WERI-Rb-1 (cell line): ENCODE measurements around the gene C2CD5.

Experiments used
- DNase-seq: peaks from one replicate; pipeline ENCODE4 v3.0.0-alpha.2; 2020
- H3K27ac ChIP-seq: fragments of 250-450 bp; sonication (Bioruptor Pico); 2 replicates; pipeline ENCODE4 v1.5.1; 2020; ENCODE audit warnings: mild to moderate bottlenecking, moderate library complexity
- H3K27me3 ChIP-seq: fragments of 250-450 bp; sonication (Bioruptor Pico); 2 replicates; pipeline ENCODE4 v1.5.1; 2021; ENCODE audit warnings: mild to moderate bottlenecking, low read depth, moderate library complexity; ENCODE audit not compliant: insufficient read depth, severe bottlenecking
- H3K36me3 ChIP-seq: fragments of 250-450 bp; sonication (Bioruptor Pico); 2 replicates; pipeline ENCODE4 v1.5.1; 2020; ENCODE audit warnings: mild to moderate bottlenecking, moderate library complexity
- H3K4me3 ChIP-seq: 2 replicates; pipeline ENCODE4 v1.5.1; 2011; ENCODE audit warnings: low read depth, mild to moderate bottlenecking, control low read depth, low read length
- H3K9me3 ChIP-seq: fragments of 250-450 bp; sonication (Bioruptor Pico); 2 replicates; pipeline ENCODE4 v1.5.1; 2021; ENCODE audit warnings: mild to moderate bottlenecking, moderate library complexity; ENCODE audit not compliant: severe bottlenecking
- CTCF ChIP-seq: IDR thresholded peaks from 2 replicates; pipeline ENCODE4 v1.5.1; 2011; ENCODE audit warnings: low read depth, mild to moderate bottlenecking, control low read depth, inconsistent platforms, low read length

Gene C2CD5

DNA sequence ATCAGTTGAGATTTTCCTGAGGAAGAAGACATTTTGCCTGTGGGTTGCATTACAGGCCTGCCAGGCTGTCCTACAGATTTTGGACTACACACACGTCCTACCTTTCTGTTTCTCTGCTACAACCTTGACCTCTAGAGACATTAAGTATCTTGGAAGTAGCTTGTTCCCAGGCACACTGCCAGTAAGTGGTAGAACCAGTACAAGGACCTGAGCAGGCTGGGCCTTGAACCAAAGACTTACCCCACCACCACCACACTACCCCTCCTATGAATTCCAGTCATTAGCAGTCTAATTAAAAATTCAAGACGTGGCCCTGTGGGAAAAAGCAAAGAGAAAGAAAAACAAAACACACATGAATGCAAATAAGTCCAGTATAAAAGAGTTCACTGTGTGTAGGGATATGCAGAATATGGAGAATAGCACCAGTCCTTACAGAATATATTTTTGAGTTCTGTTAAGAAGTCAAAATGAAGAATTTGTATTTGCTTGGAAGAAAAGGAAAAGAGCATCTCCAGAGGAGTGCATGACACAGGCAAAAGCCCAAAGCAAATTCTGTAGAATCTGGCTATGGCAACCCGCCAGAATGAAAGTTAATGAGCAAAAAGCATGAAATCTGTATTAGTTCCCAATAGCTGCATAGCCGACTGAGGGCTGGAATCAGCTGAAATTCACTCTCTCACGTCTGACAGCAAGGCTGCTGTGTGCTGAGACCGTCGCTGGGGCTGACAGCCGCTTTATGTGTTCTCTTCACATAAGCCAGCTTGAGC is 135.5 kb downstream of the C2CD5 start:
- Histone ChIP-seq H3K27ac (no peak overlapping the region), H3K4me3 (peak overlapping the region; percentile 24), H3K36me3 (no peaks in the 10 kb centered on the region), H3K27me3 (no peaks in the 10 kb centered on the region), H3K9me3 (no peaks in the 10 kb centered on the region)
- peak; percentile 51 for DNase-seq
- TF ChIP-seq CTCF: no peak

DNA sequence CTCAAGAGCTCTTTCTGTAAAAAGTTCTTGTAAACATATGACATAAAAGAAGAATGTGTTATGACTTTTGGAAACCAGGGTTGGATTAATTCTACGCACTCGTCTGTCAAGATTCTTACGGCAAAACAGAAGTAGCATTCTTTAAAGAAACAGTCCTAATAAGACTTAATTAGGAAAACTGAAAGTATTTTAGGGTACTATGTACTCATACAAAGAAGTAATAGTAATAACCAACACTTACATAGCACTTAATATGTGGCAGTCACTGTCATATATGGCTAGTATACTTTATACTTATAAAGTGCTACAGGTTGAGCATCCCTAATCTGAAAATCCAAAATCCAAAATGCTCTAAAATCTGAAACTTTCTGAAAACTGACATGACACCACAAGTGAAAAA is 136.9 kb downstream of the C2CD5 start:
- H3K4me3 ChIP-seq: no peak overlapping the region
- no peak overlapping the region for H3K27ac ChIP-seq
- no peaks in the 10 kb centered on the region for H3K36me3 ChIP-seq
- no peak for TF ChIP-seq CTCF
- DNase-seq: no peak
- H3K9me3 ChIP-seq: no peaks in the 10 kb centered on the region
- H3K27me3 ChIP-seq: no peaks in the 10 kb centered on the region

DNA sequence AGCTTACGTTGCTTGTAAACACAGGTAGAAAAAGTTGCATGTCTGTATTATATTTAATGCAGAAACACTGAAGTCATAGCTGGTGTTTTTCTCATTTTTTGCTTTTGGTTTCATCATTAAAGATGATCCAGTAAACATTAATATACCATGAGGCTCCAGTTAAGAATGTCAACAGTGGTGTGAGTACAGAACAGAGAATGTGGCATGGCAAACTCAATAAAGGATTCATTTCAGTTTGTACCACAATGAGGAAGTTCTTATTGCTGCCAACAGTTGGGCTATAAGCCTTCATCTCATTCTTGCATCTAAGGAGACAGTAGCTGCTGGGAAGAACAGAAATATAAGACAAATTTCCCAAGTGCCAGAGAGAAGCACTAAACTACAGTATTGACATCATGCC is 137.7 kb downstream of the C2CD5 start:
- no peaks in the 10 kb centered on the region for H3K27me3 ChIP-seq
- TF ChIP-seq CTCF: no peak
- H3K36me3 ChIP-seq: no peaks in the 10 kb centered on the region
- no peak overlapping the region for H3K4me3 ChIP-seq
- no peaks in the 10 kb centered on the region for H3K9me3 ChIP-seq
- no peak for DNase-seq
- no peak overlapping the region for H3K27ac ChIP-seq

GRCh38 chr12:22399464-22400180 is 144.7 kb downstream of the C2CD5 start:
- Histone ChIP-seq H3K9me3 (peaks cover 5% of the 10 kb centered on the region), H3K27ac (no peak overlapping the region), H3K27me3 (no peaks in the 10 kb centered on the region), H3K4me3 (no peak overlapping the region), H3K36me3 (no peaks in the 10 kb centered on the region)
- no peak for DNase-seq
- TF ChIP-seq CTCF: no peak
